Vagina (tissue), 2 donors: ENCODE measurements around the gene PKD1L1. TPM values are rescaled to one million over a fixed set of nuclear protein-coding genes. Genes with fewer than 3 reads are reported as not detected.
"Not testable (repeated sequence)": the region's sequence is repeated elsewhere in the genome, so short reads cannot be mapped to it uniquely, and the experiment has no call there.

Source experiments
- DNase-seq, 2 donors: peaks; one replicate each; pipeline ENCODE4 v3.0.0-alpha.2; 2017; ENCODE audit errors: extremely low spot score in 2 of 2
- H3K27ac ChIP-seq: fragments of 200-600 bp; sonication (generic); one replicate; pipeline ENCODE4 v1.5.1; 2019
- H3K27me3 ChIP-seq: fragments of 200-600 bp; sonication (generic); one replicate; pipeline ENCODE4 v1.5.1; 2019
- H3K36me3 ChIP-seq, 2 donors: fragments of 200-600 bp; sonication (generic); one replicate each; pipeline ENCODE4 v1.5.1; 2017 to 2019
- H3K4me1 ChIP-seq: fragments of 200-600 bp; sonication (generic); one replicate; pipeline ENCODE4 v1.5.1; 2019
- H3K4me3 ChIP-seq, 2 donors: fragments of 200-600 bp; sonication (generic); 1 replicate in 1 of 2; 2 replicates in 1 of 2; pipeline ENCODE4 v1.5.1; 2016 to 2019
- H3K9me3 ChIP-seq: fragments of 200-600 bp; sonication (generic); one replicate; pipeline ENCODE4 v1.5.1; 2019
- POLR2A ChIP-seq, 2 donors: fragments of 450-650 bp; IDR thresholded peaks; one replicate each; pipeline ENCODE4 v1.6.1; 2017; ENCODE audit warnings: antibody characterized with exemption in 2 of 2, mild to moderate bottlenecking in 2 of 2, moderate library complexity in 2 of 2
- POLR2AphosphoS5 ChIP-seq, 2 donors: sonication (generic); formaldehyde crosslinking; IDR thresholded peaks; one replicate each; pipeline ENCODE4 v1.9.0; 2017; ENCODE audit warnings: antibody characterized with exemption in 2 of 2, mild to moderate bottlenecking in 2 of 2, low read depth in 1 of 2; ENCODE audit not compliant: insufficient read depth in 1 of 2
- intact Hi-C: fragments of 100-400 bp; cut with DNase I; formaldehyde crosslinking; loops from one replicate; pipeline ENCODE4 v1.15.1; 2023
- total RNA-seq: library from RNA; depleted of rRNA; stranded (reverse); fragments of >200 nt; gene quantifications from one replicate; pipeline ENCODE4 v1.2.3, GENCODE V29; 2016
- TF ChIP-seq, protein P1 (sequence below), 3 experiments: fragments of 450-650 bp in 2 of 3; fragments of 200-600 bp in 1 of 3; sonication (generic) in 1 of 3; IDR thresholded peaks; one replicate each; pipeline ENCODE4 v1.5.1; 2017 to 2019; ENCODE audit warnings: antibody characterized with exemption in 3 of 3, mild to moderate bottlenecking in 2 of 3, moderate library complexity in 2 of 3

PKD1L1 gene
- total RNA-seq, 1 donor from 2014 or later, result 0.49 TPM

GRCh38 chr7:47988496-47989386, 40.5 kb upstream of the PKD1L1 start:
- TF ChIP-seq POLR2AphosphoS5 (IDR thresholded peaks at IDR 0.05; ENCODE audit: insufficient read depth in 1 of 2, low read depth in 1 of 2) (no peak), POLR2A (IDR thresholded peaks at IDR 0.05) (no peak)
- TF ChIP-seq, protein P1, sequence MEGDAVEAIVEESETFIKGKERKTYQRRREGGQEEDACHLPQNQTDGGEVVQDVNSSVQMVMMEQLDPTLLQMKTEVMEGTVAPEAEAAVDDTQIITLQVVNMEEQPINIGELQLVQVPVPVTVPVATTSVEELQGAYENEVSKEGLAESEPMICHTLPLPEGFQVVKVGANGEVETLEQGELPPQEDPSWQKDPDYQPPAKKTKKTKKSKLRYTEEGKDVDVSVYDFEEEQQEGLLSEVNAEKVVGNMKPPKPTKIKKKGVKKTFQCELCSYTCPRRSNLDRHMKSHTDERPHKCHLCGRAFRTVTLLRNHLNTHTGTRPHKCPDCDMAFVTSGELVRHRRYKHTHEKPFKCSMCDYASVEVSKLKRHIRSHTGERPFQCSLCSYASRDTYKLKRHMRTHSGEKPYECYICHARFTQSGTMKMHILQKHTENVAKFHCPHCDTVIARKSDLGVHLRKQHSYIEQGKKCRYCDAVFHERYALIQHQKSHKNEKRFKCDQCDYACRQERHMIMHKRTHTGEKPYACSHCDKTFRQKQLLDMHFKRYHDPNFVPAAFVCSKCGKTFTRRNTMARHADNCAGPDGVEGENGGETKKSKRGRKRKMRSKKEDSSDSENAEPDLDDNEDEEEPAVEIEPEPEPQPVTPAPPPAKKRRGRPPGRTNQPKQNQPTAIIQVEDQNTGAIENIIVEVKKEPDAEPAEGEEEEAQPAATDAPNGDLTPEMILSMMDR (IDR thresholded peaks at IDR 0.05), result no peak
- H3K36me3 ChIP-seq, result no peaks in the 10 kb centered on the region
- no peaks in the 10 kb centered on the region for H3K9me3 ChIP-seq
- H3K27ac ChIP-seq, result no peak overlapping the region
- no peak for DNase-seq
- no peaks in the 10 kb centered on the region for H3K4me1 ChIP-seq
- intact Hi-C loops, result no loop called here
- H3K27me3 ChIP-seq, result no peaks in the 10 kb centered on the region
- H3K4me3 ChIP-seq, result no peak overlapping the region

- H3K9me3 ChIP-seq, result no peaks in the 10 kb centered on the region
- H3K36me3 ChIP-seq, result peaks cover 0 to 2% of the 10 kb centered on the region in 2 donors
- intact Hi-C loops, result no loop called here
- H3K4me3 ChIP-seq, result no peak overlapping the region
- H3K27ac ChIP-seq, result no peak overlapping the region
- H3K4me1 ChIP-seq, result peaks cover 13% of the 10 kb centered on the region
- no peak for DNase-seq
- H3K27me3 ChIP-seq, result no peaks in the 10 kb centered on the region
- no peak for TF ChIP-seq POLR2A (IDR thresholded peaks at IDR 0.05)
- TF ChIP-seq, protein P1 (IDR thresholded peaks at IDR 0.05), result no peak
- TF ChIP-seq POLR2AphosphoS5 (IDR thresholded peaks at IDR 0.05; ENCODE audit: insufficient read depth in 1 of 2, low read depth in 1 of 2), result no peak
Measured at GRCh38 chr7:47982610-47983009, 34.3 kb upstream of the PKD1L1 start.

DNA sequence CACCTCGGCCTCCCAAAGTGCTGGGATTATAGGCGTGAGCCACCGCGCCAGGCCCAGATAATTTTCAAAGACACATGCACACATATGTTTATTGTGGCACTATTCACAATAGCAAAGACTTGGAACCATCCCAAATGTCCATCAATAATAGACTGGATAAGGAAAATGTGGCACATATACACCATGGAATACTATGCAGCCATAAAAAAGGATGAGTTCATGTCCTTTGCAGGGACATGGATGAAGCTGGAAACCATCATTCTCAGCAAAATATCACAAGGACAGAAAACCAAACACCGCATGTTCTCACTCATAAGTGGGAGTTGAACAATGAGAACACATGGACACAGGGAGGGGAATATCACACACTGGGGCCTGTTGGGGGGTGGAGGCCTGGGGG, 32.4 kb upstream of the PKD1L1 start:
- peaks cover 14% of the 10 kb centered on the region for H3K4me1 ChIP-seq
- H3K27ac ChIP-seq, DNase-seq, H3K9me3 ChIP-seq, H3K27me3 ChIP-seq, intact Hi-C loops, H3K4me3 ChIP-seq: not testable (repeated sequence)
- peaks cover 8 to 22% of the 10 kb centered on the region in 2 donors for H3K36me3 ChIP-seq

DNA sequence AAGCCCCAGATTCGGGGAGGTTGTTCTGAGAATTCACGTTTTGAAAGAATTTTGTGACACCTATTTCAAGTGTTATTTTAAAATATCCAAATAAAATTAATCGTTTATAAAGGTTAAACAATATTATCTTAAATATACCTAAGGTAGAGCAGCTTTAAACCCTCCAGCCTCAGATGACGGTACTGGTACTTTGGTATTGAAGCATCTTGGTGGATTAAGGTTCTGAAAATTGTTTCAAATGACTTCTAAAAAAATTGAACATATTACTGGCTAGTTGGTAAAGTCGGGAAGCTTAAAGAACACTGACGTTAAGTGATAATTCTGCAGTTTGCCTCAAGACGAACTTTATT, 31.5 kb upstream of the PKD1L1 start:
- TF ChIP-seq, protein P1 (IDR thresholded peaks at IDR 0.05), result no peak

GRCh38 chr7:47979145-47979831, 31.0 kb upstream of the PKD1L1 start, which contains the start of gene HUS1:
TSS of gene HUS1 (minus strand) at chr7:47979615. CDS start at chr7:47979519, 96 bp downstream.
- DNase-seq, result peak in 1 of 2 donors; percentile 91
- no peaks in the 10 kb centered on the region for H3K27me3 ChIP-seq
- peaks cover 8 to 35% of the 10 kb centered on the region in 2 donors for H3K36me3 ChIP-seq
- H3K4me3 ChIP-seq, result peak within 1 kb of the TSS; percentile 77 to 83
- no peaks in the 10 kb centered on the region for H3K9me3 ChIP-seq
- TF ChIP-seq, protein P1 (IDR thresholded peaks at IDR 0.05), result no peak
- TF ChIP-seq POLR2A (IDR thresholded peaks at IDR 0.05) (peak in 1 of 2 donors; percentile 47), POLR2AphosphoS5 (IDR thresholded peaks at IDR 0.05; ENCODE audit: insufficient read depth in 1 of 2, low read depth in 1 of 2) (peak; percentile 75 to 93)
- peak within 1 kb of the TSS; percentile 93 for H3K27ac ChIP-seq
- intact Hi-C loops, result no loop called here
- peaks cover 14% of the 10 kb centered on the region for H3K4me1 ChIP-seq

More for the DNA sequence above, 31.5 kb upstream of the PKD1L1 start:
- no peaks in the 10 kb centered on the region for H3K9me3 ChIP-seq
- intact Hi-C loops, result no loop called here
- no peaks in the 10 kb centered on the region for H3K27me3 ChIP-seq
- H3K27ac ChIP-seq, result peak overlapping the region; percentile 93
- H3K4me3 ChIP-seq, result peak overlapping the region; percentile 77 to 83
- H3K36me3 ChIP-seq, result peaks cover 8 to 30% of the 10 kb centered on the region in 2 donors
- DNase-seq, result no peak
- peaks cover 14% of the 10 kb centered on the region for H3K4me1 ChIP-seq
